GM10266 (cell line): ENCODE data around the gene INPP5D.
"Not testable (repeated sequence)": the region's sequence is repeated elsewhere in the genome, so short reads cannot be mapped to it uniquely, and the experiment has no call there.

Source experiments
- DNase-seq: peaks from one replicate; pipeline ENCODE4 v3.0.0; 2012; ENCODE audit errors: extremely low spot score
- CTCF ChIP-seq: IDR thresholded peaks from 2 replicates; pipeline ENCODE4 v1.5.1; 2012; ENCODE audit warnings: mild to moderate bottlenecking, low read depth; ENCODE audit not compliant: control insufficient read depth, insufficient read depth; ENCODE audit errors: missing control alignments

The INPP5D gene

DNA sequence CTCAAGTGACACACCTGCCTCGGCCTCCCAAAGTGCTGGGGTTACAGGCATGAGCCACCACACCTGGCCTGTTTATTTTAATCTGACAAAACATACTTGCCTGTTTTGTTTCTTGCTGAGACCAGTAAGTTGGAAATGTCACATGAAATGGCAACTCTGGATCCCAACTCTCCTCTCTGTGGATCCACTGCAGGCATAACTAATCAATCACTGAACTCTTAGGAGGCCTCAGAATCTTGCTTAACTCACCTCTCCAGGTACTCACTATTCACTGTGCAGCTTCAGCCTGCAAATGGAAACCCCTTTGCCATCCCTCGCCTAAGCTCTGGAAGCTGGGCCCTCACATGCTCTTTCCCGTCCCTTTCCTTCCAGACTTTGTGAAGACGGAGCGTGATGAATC lies 134.9 kb downstream of the INPP5D start:
- no peak for TF ChIP-seq CTCF
- no peak for DNase-seq

- TF ChIP-seq CTCF, result no peak
These were observed 136.9 kb downstream of the INPP5D start for GRCh38 chr2:233197022-233197421.

GRCh38 chr2:233198026-233198425 lies 137.9 kb downstream of the INPP5D start:
- no peak for TF ChIP-seq CTCF
- no peak for DNase-seq

More at GRCh38 chr2:233197022-233197421, 136.9 kb downstream of the INPP5D start:
- DNase-seq, result no peak

GRCh38 chr2:233199870-233200269 lies 139.7 kb downstream of the INPP5D start:
- no peak for DNase-seq
- TF ChIP-seq CTCF, result no peak

DNA sequence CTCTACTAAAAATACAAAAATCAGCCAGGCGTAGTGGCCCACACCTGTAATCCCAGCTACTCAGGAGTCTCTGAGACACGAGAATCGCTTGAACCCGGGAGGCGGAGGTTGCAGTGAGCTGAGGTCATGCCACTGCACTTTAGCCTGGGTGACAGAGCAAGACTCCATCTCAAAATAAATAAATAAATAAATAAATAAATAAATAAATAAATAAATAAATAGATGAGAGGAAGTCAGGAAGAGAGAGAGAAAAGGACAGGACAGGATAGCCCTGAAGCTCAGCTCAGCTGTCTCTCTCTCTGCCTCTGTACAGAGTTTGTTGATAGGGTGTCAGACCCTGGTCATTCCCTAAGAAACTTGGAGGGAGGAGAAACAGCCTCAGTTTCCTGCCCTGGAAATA lies 140.6 kb downstream of the INPP5D start:
- DNase-seq, result not testable (repeated sequence)

GRCh38 chr2:233201258-233202013 lies 141.3 kb downstream of the INPP5D start:
- DNase-seq, result no peak
- TF ChIP-seq CTCF, result no peak

- TF ChIP-seq CTCF, result no peak
- DNase-seq, result peak; percentile 61
These were observed 142.4 kb downstream of the INPP5D start for GRCh38 chr2:233202531-233202944.

GRCh38 chr2:233203060-233203459 lies 142.9 kb downstream of the INPP5D start:
- no peak for TF ChIP-seq CTCF
- no peak for DNase-seq
